Nephron progenitor cell (in vitro differentiated cells): Measurements from ENCODE around the gene LPCAT1.
"Not testable (repeated sequence)": the region's sequence is repeated elsewhere in the genome, so short reads cannot be mapped to it uniquely, and the experiment has no call there.

ENCODE experiments used
- DNase-seq: peaks from one replicate; pipeline ENCODE4 v3.0.0; 2021
- H3K27ac Mint-ChIP-seq: 2 replicates; pipeline ENCODE4 v1.8.0; 2021; ENCODE audit warnings: mild to moderate bottlenecking, moderate library complexity, mixed read lengths
- H3K27me3 Mint-ChIP-seq: 2 replicates; pipeline ENCODE4 v1.8.0; 2021; ENCODE audit warnings: mild to moderate bottlenecking, low read depth, mixed read lengths; ENCODE audit not compliant: poor library complexity
- H3K36me3 Mint-ChIP-seq: 2 replicates; pipeline ENCODE4 v1.8.0; 2021; ENCODE audit warnings: low read depth, mixed read lengths
- H3K4me1 Mint-ChIP-seq: 2 replicates; pipeline ENCODE4 v1.8.0; 2021; ENCODE audit warnings: mixed read lengths
- H3K4me3 Mint-ChIP-seq: 2 replicates; pipeline ENCODE4 v1.8.0; 2021; ENCODE audit warnings: mild to moderate bottlenecking, moderate library complexity, mixed read lengths
- H3K9me3 Mint-ChIP-seq: 2 replicates; pipeline ENCODE4 v1.8.0; 2021; ENCODE audit warnings: mild to moderate bottlenecking, moderate library complexity, mixed read lengths
- CTCF ChIP-seq: fragments of 200-600 bp; sonication (generic); IDR thresholded peaks from 2 replicates; pipeline ENCODE4 v1.5.0; 2021; ENCODE audit warnings: antibody characterized with exemption

LPCAT1 gene

GRCh38 chr5:1428107-1428506 lies 95.7 kb downstream of the LPCAT1 start:
- Mint-ChIP-seq H3K4me3 (no peak overlapping the region), H3K27me3 (peaks cover 16% of the 10 kb centered on the region), H3K36me3 (peaks cover 8% of the 10 kb centered on the region), H3K4me1 (no peaks in the 10 kb centered on the region), H3K9me3 (peaks cover 68% of the 10 kb centered on the region), H3K27ac (no peak overlapping the region)
- no peak for DNase-seq
- TF ChIP-seq CTCF = no peak

DNA sequence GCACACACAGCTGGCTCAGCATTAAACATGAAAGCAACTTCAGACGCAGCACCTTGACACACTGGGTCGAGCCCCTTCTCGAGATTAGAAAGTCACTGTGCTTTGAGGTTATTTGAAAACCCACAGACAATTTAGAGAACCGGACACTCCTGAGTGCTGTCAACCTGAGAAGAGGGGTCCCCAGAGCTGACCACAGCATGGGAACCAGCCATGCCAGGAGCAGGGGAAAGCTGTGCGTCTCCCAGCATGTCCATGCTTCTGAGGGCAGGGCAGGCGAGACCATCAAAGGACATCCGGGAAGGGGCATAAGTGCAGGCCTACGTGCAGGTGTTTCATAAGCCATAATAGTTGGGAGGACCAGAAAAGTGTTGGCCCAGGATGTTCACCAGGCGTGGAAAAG lies 99.0 kb downstream of the LPCAT1 start:
- H3K36me3 Mint-ChIP-seq = peaks cover 8% of the 10 kb centered on the region
- peaks cover 46% of the 10 kb centered on the region for H3K9me3 Mint-ChIP-seq
- H3K4me3 Mint-ChIP-seq = no peak overlapping the region
- no peaks in the 10 kb centered on the region for H3K4me1 Mint-ChIP-seq
- H3K27ac Mint-ChIP-seq = no peak overlapping the region
- DNase-seq = no peak
- TF ChIP-seq CTCF = no peak
- peaks cover 20% of the 10 kb centered on the region for H3K27me3 Mint-ChIP-seq

GRCh38 chr5:1423901-1424603 lies 99.7 kb downstream of the LPCAT1 start:
- Mint-ChIP-seq H3K4me3 (no peak overlapping the region), H3K4me1 (no peaks in the 10 kb centered on the region), H3K9me3 (peaks cover 40% of the 10 kb centered on the region), H3K36me3 (peaks cover 4% of the 10 kb centered on the region), H3K27ac (no peak overlapping the region), H3K27me3 (peaks cover 20% of the 10 kb centered on the region)
- no peak for DNase-seq
- no peak for TF ChIP-seq CTCF

DNA sequence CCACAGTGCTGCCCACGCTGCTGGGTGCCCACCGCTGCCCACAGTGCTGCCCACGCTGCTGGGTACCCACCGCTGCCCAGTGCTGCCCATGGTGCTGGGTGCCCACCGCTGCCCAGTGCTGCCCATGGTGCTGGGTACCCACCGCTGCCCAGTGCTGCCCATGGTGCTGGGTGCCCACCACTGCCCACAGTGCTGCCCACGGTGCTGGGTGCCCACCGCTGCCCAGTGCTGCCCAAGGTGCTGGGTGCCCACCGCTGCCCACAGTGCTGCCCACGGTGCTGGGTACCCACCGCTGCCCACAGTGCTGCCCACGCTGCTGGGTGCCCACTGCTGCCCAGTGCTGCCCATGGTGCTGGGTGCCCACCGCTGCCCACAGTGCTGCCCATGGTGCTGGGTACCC lies 101.2 kb downstream of the LPCAT1 start:
- not testable (repeated sequence) for H3K27ac Mint-ChIP-seq, H3K4me1 Mint-ChIP-seq, DNase-seq, H3K36me3 Mint-ChIP-seq, H3K4me3 Mint-ChIP-seq
- Mint-ChIP-seq H3K27me3 (peaks cover 26% of the 10 kb centered on the region), H3K9me3 (peaks cover 26% of the 10 kb centered on the region)

DNA sequence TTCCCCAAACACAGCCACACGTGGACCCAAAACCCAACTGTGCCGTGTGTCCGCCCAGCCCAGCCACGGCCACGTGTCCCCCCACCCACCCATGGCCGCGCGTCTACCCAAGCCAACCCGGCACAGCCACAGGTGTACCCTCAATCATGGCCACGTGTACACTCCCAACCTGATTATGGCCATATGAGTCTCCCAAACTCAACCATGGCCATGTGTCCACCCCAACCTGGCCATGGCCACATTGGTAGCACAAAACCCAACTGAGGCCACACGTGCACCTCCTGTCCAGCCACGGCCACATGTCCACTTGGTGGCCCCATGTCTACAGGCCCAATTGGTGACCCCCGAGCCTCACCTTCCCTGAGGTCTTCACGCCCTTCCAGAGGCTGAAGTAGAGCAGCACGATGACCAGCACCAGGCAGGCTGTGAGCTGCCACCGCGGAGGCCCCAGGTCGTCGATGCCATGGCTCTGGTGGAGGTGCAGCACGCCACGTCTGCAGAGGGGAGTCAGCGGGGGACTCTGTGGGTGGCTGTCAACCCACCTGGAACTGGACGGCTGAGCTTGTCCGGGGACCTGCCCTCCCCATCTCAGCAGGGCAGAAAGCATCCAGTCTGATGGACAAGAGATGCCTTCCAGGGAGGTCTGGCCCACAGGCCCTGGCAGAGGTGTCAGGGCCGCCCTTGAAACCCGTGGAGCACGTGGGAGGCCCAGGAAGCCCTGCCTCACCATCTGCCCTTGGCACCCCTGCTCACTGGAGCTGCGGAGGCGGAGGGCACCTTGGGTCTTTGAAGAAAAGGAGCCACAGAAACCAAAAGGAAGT lies 102.0 kb downstream of the LPCAT1 start:
- H3K36me3 Mint-ChIP-seq = peaks cover 4% of the 10 kb centered on the region
- H3K4me3 Mint-ChIP-seq = no peak overlapping the region
- H3K4me1 Mint-ChIP-seq = no peaks in the 10 kb centered on the region
- H3K27me3 Mint-ChIP-seq = peaks cover 26% of the 10 kb centered on the region
- H3K27ac Mint-ChIP-seq = no peak overlapping the region
- no peak for TF ChIP-seq CTCF
- no peak for DNase-seq
- H3K9me3 Mint-ChIP-seq = peaks cover 18% of the 10 kb centered on the region

GRCh38 chr5:1420211-1421195 lies 103.3 kb downstream of the LPCAT1 start:
- peaks cover 27% of the 10 kb centered on the region for H3K27me3 Mint-ChIP-seq
- no peaks in the 10 kb centered on the region for H3K36me3 Mint-ChIP-seq
- no peak overlapping the region for H3K4me3 Mint-ChIP-seq
- H3K27ac Mint-ChIP-seq = no peak overlapping the region
- H3K4me1 Mint-ChIP-seq = no peaks in the 10 kb centered on the region
- DNase-seq = no peak
- no peak for TF ChIP-seq CTCF
- peaks cover 6% of the 10 kb centered on the region for H3K9me3 Mint-ChIP-seq
